HepG2 (cell line): ENCODE data around the gene PPP1R18. TPM values are rescaled to one million over a fixed set of nuclear protein-coding genes. Genes with fewer than 3 reads are reported as not detected.
A peak's percentile ranks its signal among the peaks of the same experiment; 100 is the strongest.

Source experiments
- DBP ChIP-seq: sonication (generic); formaldehyde crosslinking; IDR thresholded peaks from 2 replicates; pipeline ENCODE4 v1.4.0; 2020; ENCODE audit warnings: missing genetic modification reagents; ENCODE audit errors: not compliant biosample characterization
- E2F5 ChIP-seq: sonication (generic); formaldehyde crosslinking; conservative IDR thresholded peaks from 2 replicates; pipeline ENCODE4 v1.4.0; 2020; ENCODE audit warnings: missing genetic modification reagents
- GMEB2 ChIP-seq: IDR thresholded peaks from 2 replicates; pipeline ENCODE4 v1.6.1; 2016; ENCODE audit warnings: missing biosample characterization, missing genetic modification reagents, low read depth
- MEF2D ChIP-seq: sonication (generic); formaldehyde crosslinking; IDR thresholded peaks from 2 replicates; pipeline ENCODE4 v1.5.1; 2020; ENCODE audit warnings: mild to moderate bottlenecking, missing genetic modification reagents
- MNT ChIP-seq: fragments of 450-650 bp; IDR thresholded peaks from 2 replicates; pipeline ENCODE4 v1.6.1; 2016
- MZF1 ChIP-seq: sonication (generic); formaldehyde crosslinking; IDR thresholded peaks from 2 replicates; pipeline ENCODE4 v1.8.1; 2023; ENCODE audit warnings: mild to moderate bottlenecking, missing genetic modification reagents, borderline replicate concordance
- PCBP2 ChIP-seq: fragments of 200-400 bp; formaldehyde crosslinking; optimal IDR thresholded peaks from 2 replicates; pipeline ENCODE3; 2018; ENCODE audit warnings: low read length, low read depth; ENCODE audit not compliant: poor library complexity, severe bottlenecking
- YY1 ChIP-seq: IDR thresholded peaks from 2 replicates; pipeline ENCODE4 v1.6.1; 2011; ENCODE audit warnings: low read length, low read depth, moderate library complexity, mild to moderate bottlenecking; ENCODE audit not compliant: insufficient read depth, insufficient replicate concordance
- ZNF232 ChIP-seq: sonication (generic); formaldehyde crosslinking; IDR thresholded peaks from 2 replicates; pipeline ENCODE4 v1.4.0; 2020; ENCODE audit warnings: missing genetic modification reagents, borderline replicate concordance
- ZNF264 ChIP-seq: sonication (generic); formaldehyde crosslinking; IDR thresholded peaks from 2 replicates; pipeline ENCODE4 v1.4.0; 2020; ENCODE audit warnings: missing genetic modification reagents
- ZNF318 ChIP-seq: sonication (generic); formaldehyde crosslinking; IDR thresholded peaks from 2 replicates; pipeline ENCODE4 v1.4.0; 2020; ENCODE audit warnings: mild to moderate bottlenecking, missing genetic modification reagents
- ZNF382 ChIP-seq: sonication (generic); formaldehyde crosslinking; IDR thresholded peaks from 2 replicates; pipeline ENCODE4 v1.5.0; 2020; ENCODE audit warnings: missing genetic modification reagents, mild to moderate bottlenecking, borderline replicate concordance
- ZNF672 ChIP-seq: sonication (generic); formaldehyde crosslinking; IDR thresholded peaks from 2 replicates; pipeline ENCODE4 v1.8.1; 2022; ENCODE audit warnings: missing genetic modification reagents
- ZNF75D ChIP-seq: sonication (generic); formaldehyde crosslinking; IDR thresholded peaks from 2 replicates; pipeline ENCODE4 v1.8.1; 2023; ENCODE audit warnings: missing genetic modification reagents, mild to moderate bottlenecking, borderline replicate concordance
- polyA plus RNA-seq, 8 experiments: library from polyadenylated mRNA; depleted of rRNA in 3 of 8; stranded (reverse) in 7 of 8; unstranded in 1 of 8; fragments of >200 nt; fragmentation: Illumina TruSeq in 4 of 8; extraction: Trizol in 4 of 8; gene quantifications; 2 replicates each; pipeline versions ENCODE4 v1.2.1 to v1.2.3, GENCODE V29; 2011 to 2016; ENCODE audit warnings: low read depth in 4 of 8, missing spikeins in 1 of 8, mixed read lengths in 1 of 8; ENCODE audit not compliant: insufficient read depth in 1 of 8
- total RNA-seq, 5 experiments: library from RNA; depleted of rRNA; stranded (reverse); fragments of >200 nt; fragmentation: Illumina TruSeq; extraction: Trizol; gene quantifications; 2 replicates each; pipeline ENCODE4 v1.2.3, GENCODE V29; 2016; ENCODE audit warnings: low read depth in 1 of 5

PPP1R18 gene
- total and polyA plus RNA-seq, 2 of the 13 experiments (the other 11 are each of a cell fraction or from before 2014, with no cell fraction given), result 4.9 to 9.2 TPM

DNA sequence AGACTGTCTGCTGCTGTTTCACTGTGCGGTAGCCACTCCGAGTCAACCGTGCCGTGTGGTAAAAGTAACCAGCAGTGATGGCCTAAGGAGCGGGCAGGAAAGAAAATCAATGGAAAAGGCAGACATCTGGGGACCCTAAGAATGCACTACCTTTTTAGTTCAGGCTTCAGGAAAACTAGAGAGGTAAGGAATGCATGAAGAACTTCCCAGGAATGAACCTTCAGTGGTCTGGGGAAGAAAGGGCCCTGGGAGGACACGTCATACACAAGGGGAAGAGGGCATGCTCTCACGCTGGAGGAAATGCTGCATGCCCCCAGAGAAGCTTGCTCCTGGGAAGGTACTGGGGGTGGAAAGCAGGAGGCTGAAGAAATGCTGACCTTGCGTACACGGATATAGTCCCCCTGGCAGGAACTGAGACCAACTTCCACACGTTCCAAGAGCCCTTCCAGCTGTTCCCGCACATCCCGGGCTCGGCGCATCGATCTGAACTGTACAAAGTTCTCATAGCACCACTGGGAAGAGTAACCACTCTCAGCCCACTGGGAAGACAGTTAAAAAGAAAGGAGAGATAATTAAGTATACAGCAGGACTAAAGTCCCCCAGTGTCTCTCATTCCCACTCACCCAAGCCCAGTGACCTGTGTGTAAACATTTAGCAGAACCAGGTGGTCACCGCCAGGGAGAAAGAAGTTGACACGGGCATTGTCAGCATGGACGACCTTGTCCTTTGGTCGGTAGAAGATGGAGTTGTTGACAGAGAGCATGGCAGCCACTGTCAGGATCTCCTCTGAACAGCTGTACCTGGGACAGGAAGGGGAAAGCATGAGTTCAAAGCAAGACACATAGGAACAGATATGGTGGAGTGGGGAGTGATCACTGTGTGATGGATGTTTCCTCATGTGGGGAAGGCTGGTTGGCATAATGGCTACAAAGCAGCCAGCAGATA is 31.4 kb downstream of the PPP1R18 start (continued):
- TF ChIP-seq ZNF264 (CRISPR knock-in tag), result peak; percentile 90; the same call in 1 of the 2 replicates
- no peak for TF ChIP-seq GMEB2 (CRISPR knock-in tag)
- TF ChIP-seq ZNF318 (CRISPR knock-in tag), result peak; percentile 75; the same call in 1 of the 2 replicates
- peak; percentile 79; the same call in 1 of the 2 replicates for TF ChIP-seq MEF2D (CRISPR knock-in tag)
- TF ChIP-seq YY1, result peak; percentile 88
- TF ChIP-seq DBP, result no peak
- 0 out of 2 replicates have a peak, but pooled peaks have one; percentile 27 for TF ChIP-seq ZNF232
- TF ChIP-seq E2F5 (CRISPR knock-in tag), result no peak
- 0 out of 2 replicates have a peak, but pooled peaks have one; percentile 33 for TF ChIP-seq MZF1 (CRISPR knock-in tag)
- TF ChIP-seq ZNF672 (CRISPR knock-in tag), result no peak
- no peak for TF ChIP-seq ZNF382
- TF ChIP-seq ZNF75D (CRISPR knock-in tag), result no peak
- TF ChIP-seq MNT, result peak; percentile 93
- TF ChIP-seq PCBP2, result no peak
